ENCODE measurements around the gene RABL3.

DNA sequence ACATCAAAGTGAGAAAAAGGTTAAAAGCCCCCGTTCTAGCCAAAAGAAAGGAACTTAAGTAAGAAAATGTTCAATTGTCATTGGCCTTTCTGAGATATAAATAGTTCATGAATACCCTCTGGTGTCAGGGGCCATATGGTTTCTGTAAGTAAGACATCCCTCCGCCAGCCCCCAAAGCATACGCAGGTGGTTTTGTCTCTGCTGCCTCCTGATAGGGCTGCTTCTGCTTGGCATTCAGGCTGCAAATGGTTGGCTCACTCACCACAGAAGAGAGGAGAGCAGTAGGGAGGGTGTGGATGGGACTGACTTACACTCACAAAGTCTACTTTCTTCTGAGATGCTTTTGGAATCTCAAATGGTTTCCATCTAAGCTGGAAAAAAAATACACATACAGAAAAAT lies 90.0 kb downstream of the RABL3 start:
- TF ChIP-seq POLR2A (IDR thresholded peaks at IDR 0.05) = no peak
- TF ChIP-seq, protein P1, sequence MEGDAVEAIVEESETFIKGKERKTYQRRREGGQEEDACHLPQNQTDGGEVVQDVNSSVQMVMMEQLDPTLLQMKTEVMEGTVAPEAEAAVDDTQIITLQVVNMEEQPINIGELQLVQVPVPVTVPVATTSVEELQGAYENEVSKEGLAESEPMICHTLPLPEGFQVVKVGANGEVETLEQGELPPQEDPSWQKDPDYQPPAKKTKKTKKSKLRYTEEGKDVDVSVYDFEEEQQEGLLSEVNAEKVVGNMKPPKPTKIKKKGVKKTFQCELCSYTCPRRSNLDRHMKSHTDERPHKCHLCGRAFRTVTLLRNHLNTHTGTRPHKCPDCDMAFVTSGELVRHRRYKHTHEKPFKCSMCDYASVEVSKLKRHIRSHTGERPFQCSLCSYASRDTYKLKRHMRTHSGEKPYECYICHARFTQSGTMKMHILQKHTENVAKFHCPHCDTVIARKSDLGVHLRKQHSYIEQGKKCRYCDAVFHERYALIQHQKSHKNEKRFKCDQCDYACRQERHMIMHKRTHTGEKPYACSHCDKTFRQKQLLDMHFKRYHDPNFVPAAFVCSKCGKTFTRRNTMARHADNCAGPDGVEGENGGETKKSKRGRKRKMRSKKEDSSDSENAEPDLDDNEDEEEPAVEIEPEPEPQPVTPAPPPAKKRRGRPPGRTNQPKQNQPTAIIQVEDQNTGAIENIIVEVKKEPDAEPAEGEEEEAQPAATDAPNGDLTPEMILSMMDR (IDR thresholded peaks at IDR 0.05) = no peak

Data from sigmoid colon (tissue), 3 donors.